SK-N-SH treated with all-trans-retinoic acid at 6 μM for 48 hours (cell line): ENCODE measurements around the gene THOC1.

Experiments used
- CREB5 ChIP-seq: fragments of 250-450 bp; sonication (Bioruptor Pico); IDR thresholded peaks from 2 replicates; pipeline ENCODE4 v1.5.1; 2020; ENCODE audit warnings: low read depth, mild to moderate bottlenecking, moderate library complexity
- ESRRG ChIP-seq: fragments of 250-450 bp; sonication (Bioruptor Pico); IDR thresholded peaks from 2 replicates; pipeline ENCODE4 v1.6.1; 2021; ENCODE audit warnings: mild to moderate bottlenecking
- GLIS3 ChIP-seq: fragments of 250-450 bp; sonication (Bioruptor Pico); IDR thresholded peaks from 2 replicates; pipeline ENCODE4 v1.5.0; 2020; ENCODE audit warnings: mild to moderate bottlenecking, moderate library complexity
- ISL1 ChIP-seq: fragments of 250-450 bp; sonication (Bioruptor Pico); IDR thresholded peaks from 2 replicates; pipeline ENCODE4 v2.1.2; 2022; ENCODE audit warnings: mild to moderate bottlenecking, moderate library complexity
- PATZ1 ChIP-seq: fragments of 250-450 bp; sonication (Bioruptor Pico); IDR thresholded peaks from 2 replicates; pipeline ENCODE4 v1.8.0; 2020; ENCODE audit warnings: mild to moderate bottlenecking, moderate library complexity, borderline replicate concordance
- RARB ChIP-seq: fragments of 250-450 bp; sonication (Bioruptor Pico); IDR thresholded peaks from 2 replicates; pipeline ENCODE4 v1.8.0; 2021; ENCODE audit warnings: mild to moderate bottlenecking, moderate library complexity
- TOX ChIP-seq: fragments of 250-450 bp; sonication (Bioruptor Pico); IDR thresholded peaks from 2 replicates; pipeline ENCODE4 v1.8.0; 2021; ENCODE audit warnings: mild to moderate bottlenecking, moderate library complexity, borderline replicate concordance
- TSHZ2 ChIP-seq: fragments of 250-450 bp; sonication (Bioruptor Pico); IDR thresholded peaks from 2 replicates; pipeline ENCODE4 v1.5.0; 2020; ENCODE audit warnings: mild to moderate bottlenecking, moderate library complexity
- ZFP30 ChIP-seq: fragments of 450-650 bp; formaldehyde crosslinking; IDR thresholded peaks from 2 replicates; pipeline ENCODE4 v1.5.0; 2022; ENCODE audit warnings: mild to moderate bottlenecking, moderate library complexity
- ZNF70 ChIP-seq: fragments of 450-650 bp; formaldehyde crosslinking; IDR thresholded peaks from 2 replicates; pipeline ENCODE4 v1.5.0; 2020; ENCODE audit warnings: mild to moderate bottlenecking, moderate library complexity

- TF ChIP-seq PATZ1 (no peak), ESRRG (CRISPR knock-in tag) (no peak), CREB5 (CRISPR knock-in tag) (no peak), ZFP30 (CRISPR knock-in tag) (no peak), ZNF70 (CRISPR knock-in tag) (no peak), TSHZ2 (CRISPR knock-in tag) (no peak), RARB (CRISPR knock-in tag) (no peak), TOX (no peak), GLIS3 (CRISPR knock-in tag) (no peak), ISL1 (CRISPR knock-in tag) (no peak)
Observed at GRCh38 chr18:179499-179898, 88.3 kb downstream of the THOC1 start.
